SJCRH30 (cell line): ENCODE measurements around the gene MEGF11. TPM values are rescaled to one million over a fixed set of nuclear protein-coding genes. Genes with fewer than 3 reads are reported as not detected.
A peak's percentile ranks its signal among the peaks of the same experiment; 100 is the strongest.

ENCODE experiments used
- DNase-seq, 2 experiments: peaks; one replicate each; pipeline ENCODE4 v3.0.0-alpha.2; 2015 to 2020
- H3K27ac ChIP-seq: fragments of 250-450 bp; sonication (Bioruptor Pico); 2 replicates; pipeline ENCODE4 v1.5.1; 2020; ENCODE audit warnings: mild to moderate bottlenecking, moderate library complexity
- H3K27me3 ChIP-seq: fragments of 250-450 bp; sonication (Bioruptor Pico); 2 replicates; pipeline ENCODE4 v1.5.1; 2020; ENCODE audit warnings: mild to moderate bottlenecking, moderate library complexity
- H3K36me3 ChIP-seq: fragments of 250-450 bp; sonication (Bioruptor Pico); 2 replicates; pipeline ENCODE4 v1.5.1; 2020; ENCODE audit warnings: mild to moderate bottlenecking, moderate library complexity
- H3K4me1 ChIP-seq: fragments of 250-450 bp; sonication (Bioruptor Pico); 2 replicates; pipeline ENCODE4 v1.5.1; 2020; ENCODE audit warnings: mild to moderate bottlenecking, moderate library complexity
- H3K4me3 ChIP-seq: fragments of 250-450 bp; sonication (Bioruptor Pico); 2 replicates; pipeline ENCODE4 v1.5.1; 2020; ENCODE audit warnings: mild to moderate bottlenecking, moderate library complexity
- H3K9me3 ChIP-seq: fragments of 250-450 bp; sonication (Bioruptor Pico); replicated peaks from 2 replicates; pipeline ENCODE4 v1.5.1; 2020; ENCODE audit warnings: mild to moderate bottlenecking, moderate library complexity
- total RNA-seq: library from RNA; depleted of rRNA; stranded (reverse); fragments of >200 nt; shearing (Covaris generic); gene quantifications from 2 replicates; pipeline ENCODE4 v1.2.3, GENCODE V29; 2014

The MEGF11 gene
- total RNA-seq, 1 experiment from 2014 or later: 8.7 TPM

GRCh38 chr15:66130496-66131034, 123.0 kb downstream of the MEGF11 start:
- no peak overlapping the region for H3K27ac ChIP-seq
- no peaks in the 10 kb centered on the region for H3K27me3 ChIP-seq
- DNase-seq: no peak
- no peaks in the 10 kb centered on the region for H3K36me3 ChIP-seq
- H3K4me3 ChIP-seq: no peak overlapping the region
- no peaks in the 10 kb centered on the region for H3K9me3 ChIP-seq
- H3K4me1 ChIP-seq: peaks cover 17% of the 10 kb centered on the region

GRCh38 chr15:66129586-66129985, 124.0 kb downstream of the MEGF11 start:
- no peaks in the 10 kb centered on the region for H3K9me3 ChIP-seq
- DNase-seq: no peak
- no peak overlapping the region for H3K27ac ChIP-seq
- no peaks in the 10 kb centered on the region for H3K27me3 ChIP-seq
- H3K4me3 ChIP-seq: no peak overlapping the region
- no peaks in the 10 kb centered on the region for H3K36me3 ChIP-seq
- peaks cover 17% of the 10 kb centered on the region for H3K4me1 ChIP-seq

- H3K27me3 ChIP-seq: no peaks in the 10 kb centered on the region
- H3K4me1 ChIP-seq: peaks cover 17% of the 10 kb centered on the region
These were observed 125.4 kb downstream of the MEGF11 start for GRCh38 chr15:66128116-66128680.

GRCh38 chr15:66126456-66126855, 127.1 kb downstream of the MEGF11 start:
- Histone ChIP-seq H3K4me1 (peaks cover 13% of the 10 kb centered on the region), H3K27me3 (no peaks in the 10 kb centered on the region), H3K9me3 (no peaks in the 10 kb centered on the region), H3K4me3 (no peak overlapping the region), H3K27ac (no peak overlapping the region), H3K36me3 (no peaks in the 10 kb centered on the region)
- peak; percentile 69 to 79 for DNase-seq

More at GRCh38 chr15:66128116-66128680, 125.4 kb downstream of the MEGF11 start:
- Histone ChIP-seq H3K36me3 (no peaks in the 10 kb centered on the region), H3K9me3 (no peaks in the 10 kb centered on the region), H3K27ac (no peak overlapping the region), H3K4me3 (no peak overlapping the region)
- no peak for DNase-seq

- Histone ChIP-seq H3K4me1 (peaks cover 13% of the 10 kb centered on the region), H3K36me3 (no peaks in the 10 kb centered on the region), H3K4me3 (no peak overlapping the region), H3K27me3 (no peaks in the 10 kb centered on the region), H3K9me3 (no peaks in the 10 kb centered on the region), H3K27ac (no peak overlapping the region)
- peak; percentile 61 to 82 for DNase-seq
These were observed 127.5 kb downstream of the MEGF11 start for GRCh38 chr15:66126031-66126441.

- DNase-seq: no peak
- peaks cover 13% of the 10 kb centered on the region for H3K4me1 ChIP-seq
- H3K36me3 ChIP-seq: no peaks in the 10 kb centered on the region
- no peaks in the 10 kb centered on the region for H3K9me3 ChIP-seq
- no peak overlapping the region for H3K27ac ChIP-seq
- H3K27me3 ChIP-seq: no peaks in the 10 kb centered on the region
- no peak overlapping the region for H3K4me3 ChIP-seq
These were observed 128.9 kb downstream of the MEGF11 start for GRCh38 chr15:66124651-66125050.

GRCh38 chr15:66123799-66124198, 129.8 kb downstream of the MEGF11 start:
- Histone ChIP-seq H3K27ac (no peak overlapping the region), H3K4me1 (peaks cover 13% of the 10 kb centered on the region), H3K27me3 (no peaks in the 10 kb centered on the region), H3K4me3 (no peak overlapping the region), H3K36me3 (no peaks in the 10 kb centered on the region), H3K9me3 (no peaks in the 10 kb centered on the region)
- no peak for DNase-seq

- no peak for DNase-seq
- Histone ChIP-seq H3K4me3 (no peak overlapping the region), H3K9me3 (no peaks in the 10 kb centered on the region), H3K36me3 (no peaks in the 10 kb centered on the region), H3K27me3 (no peaks in the 10 kb centered on the region), H3K27ac (no peak overlapping the region), H3K4me1 (no peaks in the 10 kb centered on the region)
These were observed 133.1 kb downstream of the MEGF11 start for GRCh38 chr15:66120422-66120821.

- no peak for DNase-seq
- Histone ChIP-seq H3K4me3 (no peak overlapping the region), H3K9me3 (no peaks in the 10 kb centered on the region), H3K36me3 (no peaks in the 10 kb centered on the region), H3K4me1 (no peaks in the 10 kb centered on the region), H3K27me3 (no peaks in the 10 kb centered on the region), H3K27ac (no peak overlapping the region)
These were observed 135.7 kb downstream of the MEGF11 start for GRCh38 chr15:66117841-66118240.

GRCh38 chr15:66115568-66116206, 137.9 kb downstream of the MEGF11 start:
- no peaks in the 10 kb centered on the region for H3K4me1 ChIP-seq
- no peaks in the 10 kb centered on the region for H3K9me3 ChIP-seq
- no peaks in the 10 kb centered on the region for H3K27me3 ChIP-seq
- H3K4me3 ChIP-seq: no peak overlapping the region
- no peak for DNase-seq
- H3K27ac ChIP-seq: no peak overlapping the region
- H3K36me3 ChIP-seq: no peaks in the 10 kb centered on the region

- Histone ChIP-seq H3K27ac (no peak overlapping the region), H3K4me3 (no peak overlapping the region), H3K36me3 (no peaks in the 10 kb centered on the region), H3K4me1 (no peaks in the 10 kb centered on the region), H3K9me3 (no peaks in the 10 kb centered on the region), H3K27me3 (no peaks in the 10 kb centered on the region)
- DNase-seq: no peak
These were observed 138.6 kb downstream of the MEGF11 start for GRCh38 chr15:66114863-66115425.

GRCh38 chr15:66112388-66112787, 141.2 kb downstream of the MEGF11 start:
- H3K9me3 ChIP-seq: no peaks in the 10 kb centered on the region
- H3K4me1 ChIP-seq: no peaks in the 10 kb centered on the region
- DNase-seq: no peak
- no peak overlapping the region for H3K27ac ChIP-seq
- H3K36me3 ChIP-seq: no peaks in the 10 kb centered on the region
- H3K4me3 ChIP-seq: no peak overlapping the region
- H3K27me3 ChIP-seq: no peaks in the 10 kb centered on the region

- H3K27me3 ChIP-seq: no peaks in the 10 kb centered on the region
- no peaks in the 10 kb centered on the region for H3K9me3 ChIP-seq
- no peaks in the 10 kb centered on the region for H3K4me1 ChIP-seq
- no peak overlapping the region for H3K4me3 ChIP-seq
- H3K27ac ChIP-seq: no peak overlapping the region
- no peaks in the 10 kb centered on the region for H3K36me3 ChIP-seq
- no peak for DNase-seq
These were observed 142.2 kb downstream of the MEGF11 start for GRCh38 chr15:66111363-66111762.

- Histone ChIP-seq H3K27ac (no peak overlapping the region), H3K27me3 (no peaks in the 10 kb centered on the region), H3K9me3 (no peaks in the 10 kb centered on the region), H3K4me3 (no peak overlapping the region), H3K36me3 (no peaks in the 10 kb centered on the region), H3K4me1 (no peaks in the 10 kb centered on the region)
- DNase-seq: no peak
These were observed 142.7 kb downstream of the MEGF11 start for GRCh38 chr15:66110864-66111263.

GRCh38 chr15:66109826-66110225, 143.7 kb downstream of the MEGF11 start:
- Histone ChIP-seq H3K4me1 (no peaks in the 10 kb centered on the region), H3K27me3 (no peaks in the 10 kb centered on the region), H3K9me3 (no peaks in the 10 kb centered on the region), H3K4me3 (no peak overlapping the region), H3K36me3 (no peaks in the 10 kb centered on the region), H3K27ac (no peak overlapping the region)
- no peak for DNase-seq
